Gastrocnemius medialis (tissue), 4 donors: Measurements from ENCODE around the gene RPS23. TPM values are rescaled to one million over a fixed set of nuclear protein-coding genes. Genes with fewer than 3 reads are reported as not detected.

Experiments used
- ATAC-seq, 2 donors: fragments of 150-250 bp; one replicate each; pipeline ENCODE4 v1.9.1; 2016
- DNase-seq, 2 donors: peaks; one replicate each; pipeline ENCODE4 v3.0.0-alpha.2; 2019
- H3K27ac ChIP-seq, 4 donors: fragments of 200-600 bp; sonication (generic); 1 replicate in 1 of 4; 2 replicates in 3 of 4; pipeline ENCODE4 v1.5.1; 2016 to 2018; ENCODE audit warnings: mild to moderate bottlenecking in 2 of 4, moderate library complexity in 1 of 4
- H3K27me3 ChIP-seq, 3 donors: fragments of 200-600 bp; sonication (generic) in 2 of 3; 1 replicate in 1 of 3; 2 replicates in 2 of 3; pipeline versions ENCODE4 v1.5.1 to v1.6.0; 2016 to 2019; ENCODE audit warnings: mild to moderate bottlenecking in 1 of 3, moderate library complexity in 1 of 3
- H3K36me3 ChIP-seq, 2 donors: fragments of 200-600 bp; sonication (generic) in 1 of 2; one replicate each; pipeline ENCODE4 v1.5.1; 2017 to 2018
- H3K4me1 ChIP-seq, 2 donors: fragments of 200-600 bp; sonication (generic) in 1 of 2; one replicate each; pipeline ENCODE4 v1.5.1; 2016 to 2017; ENCODE audit warnings: mild to moderate bottlenecking in 2 of 2
- H3K4me3 ChIP-seq, 4 donors: fragments of 200-600 bp; sonication (generic) in 3 of 4; 1 replicate in 1 of 4; 2 replicates in 3 of 4; pipeline ENCODE4 v1.5.1; 2016 to 2019; ENCODE audit warnings: mild to moderate bottlenecking in 2 of 4
- H3K9me3 ChIP-seq, 3 donors: fragments of 200-600 bp; sonication (generic) in 2 of 3; 1 replicate in 1 of 3; 2 replicates in 2 of 3; pipeline ENCODE4 v1.5.1; 2016 to 2019
- POLR2A ChIP-seq, 2 donors: fragments of 450-650 bp; IDR thresholded peaks; one replicate each; pipeline ENCODE4 v1.6.1; 2017; ENCODE audit warnings: antibody characterized with exemption in 2 of 2, mild to moderate bottlenecking in 2 of 2, moderate library complexity in 2 of 2
- in situ Hi-C, 4 donors: fragments of 200-750 bp; cut with MboI; loops; one replicate each; pipeline versions ENCODE4 v1.15.0 to v1.8.0; 2017; ENCODE audit warnings: low sequenced_read_pairs in 4 of 4
- intact Hi-C: fragments of 100-400 bp; cut with DNase I; formaldehyde crosslinking; loops from one replicate; pipeline ENCODE4 v1.15.1; 2023; ENCODE audit warnings: low total_unique reads
- total RNA-seq, 4 donors: library from RNA; depleted of rRNA; stranded (reverse); fragments of >200 nt; gene quantifications; one replicate each; pipeline versions ENCODE4 v1.1.0 to v1.2.3, GENCODE V29; 2016
- TF ChIP-seq, protein P1 (sequence below), 5 experiments: fragments of 450-650 bp in 3 of 5; fragments of 200-600 bp in 2 of 5; sonication (generic) in 2 of 5; IDR thresholded peaks in 4 of 5; conservative IDR thresholded peaks in 1 of 5; 1 replicate in 4 of 5; 2 replicates in 1 of 5; pipeline ENCODE4 v1.5.1; 2016 to 2019; ENCODE audit warnings: antibody characterized with exemption in 5 of 5, mild to moderate bottlenecking in 3 of 5, moderate library complexity in 3 of 5

The RPS23 gene
- total RNA-seq, 4 donors from 2014 or later: 3,129 to 4,184 (median 3,721) TPM

DNA sequence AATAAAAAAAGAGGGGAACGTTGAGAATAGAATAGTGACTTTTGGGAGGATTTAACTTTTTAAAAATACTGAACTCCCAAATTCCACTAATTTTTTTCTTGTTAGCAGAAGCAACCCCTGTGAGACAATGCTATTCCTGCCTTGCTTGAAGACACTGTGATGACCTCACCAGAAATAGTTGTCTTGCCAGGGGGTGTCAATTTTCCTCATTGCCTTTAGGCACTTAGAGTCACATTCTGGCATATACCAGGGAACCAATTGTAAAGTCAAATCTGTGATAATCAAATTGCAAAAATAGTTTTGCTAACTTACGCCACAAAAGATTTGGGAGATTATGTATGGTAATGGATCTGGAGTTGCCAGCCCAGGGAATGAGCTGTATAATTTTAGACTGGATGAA is 42.8 kb upstream of the RPS23 start:
- Histone ChIP-seq H3K4me1 (no peaks in the 10 kb centered on the region), H3K9me3 (no peaks in the 10 kb centered on the region), H3K4me3 (no peak overlapping the region), H3K27ac (no peak overlapping the region), H3K36me3 (no peaks in the 10 kb centered on the region), H3K27me3 (no peaks in the 10 kb centered on the region)
- in situ Hi-C loops: loop anchor here in 1 of 4 donors (25.0 kb wide), 1 partner anchor 316 kb away; no protein-coding TSS in a partner anchor
- intact Hi-C loops: no loop called here
- DNase-seq (no peak), ATAC-seq (no peak)
- no peak for TF ChIP-seq POLR2A (IDR thresholded peaks at IDR 0.05)
- TF ChIP-seq, protein P1, sequence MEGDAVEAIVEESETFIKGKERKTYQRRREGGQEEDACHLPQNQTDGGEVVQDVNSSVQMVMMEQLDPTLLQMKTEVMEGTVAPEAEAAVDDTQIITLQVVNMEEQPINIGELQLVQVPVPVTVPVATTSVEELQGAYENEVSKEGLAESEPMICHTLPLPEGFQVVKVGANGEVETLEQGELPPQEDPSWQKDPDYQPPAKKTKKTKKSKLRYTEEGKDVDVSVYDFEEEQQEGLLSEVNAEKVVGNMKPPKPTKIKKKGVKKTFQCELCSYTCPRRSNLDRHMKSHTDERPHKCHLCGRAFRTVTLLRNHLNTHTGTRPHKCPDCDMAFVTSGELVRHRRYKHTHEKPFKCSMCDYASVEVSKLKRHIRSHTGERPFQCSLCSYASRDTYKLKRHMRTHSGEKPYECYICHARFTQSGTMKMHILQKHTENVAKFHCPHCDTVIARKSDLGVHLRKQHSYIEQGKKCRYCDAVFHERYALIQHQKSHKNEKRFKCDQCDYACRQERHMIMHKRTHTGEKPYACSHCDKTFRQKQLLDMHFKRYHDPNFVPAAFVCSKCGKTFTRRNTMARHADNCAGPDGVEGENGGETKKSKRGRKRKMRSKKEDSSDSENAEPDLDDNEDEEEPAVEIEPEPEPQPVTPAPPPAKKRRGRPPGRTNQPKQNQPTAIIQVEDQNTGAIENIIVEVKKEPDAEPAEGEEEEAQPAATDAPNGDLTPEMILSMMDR (IDR thresholded peaks at IDR 0.05 in 4 of 5, conservative IDR thresholded peaks at IDR 0.05 in 1 of 5): no peak

DNA sequence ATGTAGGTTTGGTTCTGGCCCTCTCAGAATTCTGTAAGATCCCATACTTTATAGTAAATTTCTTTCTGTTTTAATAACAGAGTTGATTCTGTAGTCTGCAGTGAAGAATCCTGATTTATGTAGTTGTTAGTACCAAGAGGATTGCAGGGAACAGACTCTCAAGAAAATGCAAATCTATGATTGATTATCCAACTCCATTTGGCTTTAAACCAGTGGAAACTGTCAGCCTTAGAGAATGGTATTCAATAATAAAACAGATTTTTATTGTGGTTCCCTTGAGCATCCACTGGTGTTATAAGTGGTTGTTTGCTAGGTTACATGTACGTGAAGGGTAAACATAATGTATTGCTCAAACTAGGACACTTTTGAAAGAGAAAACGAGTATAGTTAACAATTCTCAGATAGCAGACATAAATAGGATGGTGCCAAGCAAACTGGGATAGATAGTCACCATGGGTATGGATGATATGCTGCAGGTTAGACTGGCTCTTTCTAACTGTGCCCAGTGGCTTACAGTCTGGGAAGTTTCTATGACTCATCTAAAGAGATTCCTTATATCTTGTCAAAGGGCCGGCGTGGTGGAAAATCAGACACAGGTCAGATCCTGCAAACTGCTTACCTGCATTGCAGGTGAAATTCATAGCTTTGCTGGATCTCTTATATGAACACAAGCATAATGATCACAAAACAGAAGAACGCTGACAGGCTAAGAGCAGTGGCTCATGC is 41.7 kb upstream of the RPS23 start:
- no peaks in the 10 kb centered on the region for H3K4me1 ChIP-seq
- in situ Hi-C loops: loop anchor here in 1 of 4 donors (25.0 kb wide), 1 partner anchor 317 kb away; no protein-coding TSS in a partner anchor
- no peak for ATAC-seq
- no peak for TF ChIP-seq POLR2A (IDR thresholded peaks at IDR 0.05)
- TF ChIP-seq, protein P1 (IDR thresholded peaks at IDR 0.05 in 4 of 5, conservative IDR thresholded peaks at IDR 0.05 in 1 of 5): no peak
- intact Hi-C loops: no loop called here
- no peaks in the 10 kb centered on the region for H3K27me3 ChIP-seq
- no peaks in the 10 kb centered on the region for H3K9me3 ChIP-seq
- no peak overlapping the region for H3K27ac ChIP-seq
- no peaks in the 10 kb centered on the region for H3K36me3 ChIP-seq
- no peak for DNase-seq
- H3K4me3 ChIP-seq: no peak overlapping the region

GRCh38 chr5:82319192-82319591 is 41.0 kb upstream of the RPS23 start:
- intact Hi-C loops (no loop called here), in situ Hi-C loops (loop anchor here in 1 of 4 donors (25.0 kb wide), 1 partner anchor 318 kb away; no protein-coding TSS in a partner anchor)
- Histone ChIP-seq H3K27ac (no peak overlapping the region), H3K4me3 (no peak overlapping the region), H3K36me3 (no peaks in the 10 kb centered on the region), H3K4me1 (no peaks in the 10 kb centered on the region), H3K9me3 (no peaks in the 10 kb centered on the region), H3K27me3 (no peaks in the 10 kb centered on the region)
- ATAC-seq (no peak), DNase-seq (no peak)
- TF ChIP-seq POLR2A (IDR thresholded peaks at IDR 0.05): no peak
- TF ChIP-seq, protein P1 (IDR thresholded peaks at IDR 0.05 in 4 of 5, conservative IDR thresholded peaks at IDR 0.05 in 1 of 5): no peak

DNA sequence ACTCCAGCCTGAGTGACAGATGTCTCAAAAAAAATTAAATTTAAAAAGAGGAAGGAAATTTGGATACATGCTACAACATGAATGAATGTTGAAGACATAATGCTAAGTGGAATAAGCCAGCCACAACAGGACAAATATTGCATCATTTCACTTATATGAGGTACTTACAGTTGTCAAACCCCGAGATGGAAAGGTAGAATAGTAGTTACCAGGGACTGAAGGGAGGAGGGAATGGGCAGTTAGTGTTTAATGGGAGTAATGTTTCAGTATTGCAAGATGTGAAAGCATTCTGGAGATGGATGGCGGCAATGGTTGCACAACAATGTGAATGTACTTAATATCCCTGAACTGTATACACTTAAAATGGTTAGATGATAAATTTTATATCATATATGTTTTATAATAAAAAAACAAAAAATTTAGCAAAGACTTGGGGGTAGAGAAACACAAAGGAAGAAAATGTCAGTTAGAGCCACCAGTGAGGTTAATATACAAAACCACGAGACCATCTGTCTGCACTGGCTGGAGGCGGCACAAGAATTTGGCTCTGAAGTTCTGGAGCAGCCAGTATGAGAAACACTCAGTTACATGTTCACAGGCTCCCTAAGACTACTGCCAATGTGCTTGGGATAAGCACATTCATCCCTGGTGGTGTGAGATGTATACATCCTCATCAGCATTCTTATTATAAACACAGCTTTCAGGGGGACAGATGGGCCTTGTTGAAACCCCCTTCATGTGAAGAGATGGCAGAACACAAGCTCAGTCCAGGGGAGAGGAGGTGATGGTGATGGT is 37.0 kb upstream of the RPS23 start:
- DNase-seq (no peak), ATAC-seq (peak in 1 of 2 donors; percentile 64)
- H3K27me3 ChIP-seq: no peaks in the 10 kb centered on the region
- no peaks in the 10 kb centered on the region for H3K9me3 ChIP-seq
- no peak overlapping the region for H3K27ac ChIP-seq
- TF ChIP-seq POLR2A (IDR thresholded peaks at IDR 0.05): no peak
- TF ChIP-seq, protein P1 (IDR thresholded peaks at IDR 0.05 in 4 of 5, conservative IDR thresholded peaks at IDR 0.05 in 1 of 5): no peak
- in situ Hi-C loops (loop anchor here in 1 of 4 donors (25.0 kb wide), 1 partner anchor 322 kb away; no protein-coding TSS in a partner anchor), intact Hi-C loops (loop anchor here (5.0 kb wide), 2 partner anchors 477 to 1247 kb away; no protein-coding TSS in a partner anchor)
- no peak overlapping the region for H3K4me3 ChIP-seq
- H3K4me1 ChIP-seq: no peaks in the 10 kb centered on the region
- no peaks in the 10 kb centered on the region for H3K36me3 ChIP-seq
